Astrocyte of the spinal cord (primary cell): Measurements from ENCODE around the gene SORCS2.

ENCODE experiments used
- DNase-seq: peaks from one replicate; pipeline ENCODE4 v3.0.0; 2011; ENCODE audit warnings: low read depth, low spot score
- H3K4me3 ChIP-seq: 2 replicates; pipeline ENCODE4 v1.5.1; 2011; ENCODE audit warnings: low read depth, mild to moderate bottlenecking, low read length, moderate library complexity
- CTCF ChIP-seq: IDR thresholded peaks from 2 replicates; pipeline ENCODE4 v1.5.1; 2012; ENCODE audit warnings: low read depth, mild to moderate bottlenecking, low read length, inconsistent platforms
- in situ Hi-C: cut with HindIII; loops from 2 replicates; pipeline ENCODE4 v1.10.0; 2017; ENCODE audit warnings: low sequenced_read_pairs

SORCS2 gene

GRCh38 chr4:7422151-7422897 lies 230.0 kb downstream of the SORCS2 start:
- DNase-seq: no peak
- in situ Hi-C loops: no loop called here
- TF ChIP-seq CTCF: no peak
- H3K4me3 ChIP-seq: no peak overlapping the region

GRCh38 chr4:7422898-7423180 lies 230.5 kb downstream of the SORCS2 start:
- in situ Hi-C loops: no loop called here
- no peak overlapping the region for H3K4me3 ChIP-seq
- TF ChIP-seq CTCF: no peak

GRCh38 chr4:7423391-7423790 lies 231.1 kb downstream of the SORCS2 start:
- no peak overlapping the region for H3K4me3 ChIP-seq
- in situ Hi-C loops: no loop called here
- DNase-seq: no peak
- TF ChIP-seq CTCF: no peak

More at GRCh38 chr4:7422898-7423180, 230.5 kb downstream of the SORCS2 start:
- no peak for DNase-seq

GRCh38 chr4:7423801-7424552 lies 231.6 kb downstream of the SORCS2 start:
- in situ Hi-C loops: no loop called here
- no peak for DNase-seq
- H3K4me3 ChIP-seq: no peak overlapping the region
- TF ChIP-seq CTCF: no peak

GRCh38 chr4:7424553-7425111 lies 232.3 kb downstream of the SORCS2 start:
- in situ Hi-C loops: no loop called here
- H3K4me3 ChIP-seq: no peak overlapping the region
- no peak for TF ChIP-seq CTCF
- no peak for DNase-seq

GRCh38 chr4:7425124-7425523 lies 232.8 kb downstream of the SORCS2 start:
- in situ Hi-C loops: no loop called here
- no peak for DNase-seq
- no peak overlapping the region for H3K4me3 ChIP-seq
- no peak for TF ChIP-seq CTCF
